ENCODE data around the gene LDLRAD1. TPM values are rescaled to one million over a fixed set of nuclear protein-coding genes. Genes with fewer than 3 reads are reported as not detected.
"Not testable (repeated sequence)": the region's sequence is repeated elsewhere in the genome, so short reads cannot be mapped to it uniquely, and the experiment has no call there.

LDLRAD1 gene
- total and polyA plus RNA-seq, 2 experiments from 2014 or later = not detected

- TF ChIP-seq ETS1 (IDR thresholded peaks at IDR 0.05) (no peak), POLR2AphosphoS5 (IDR thresholded peaks at IDR 0.05; ENCODE audit: low read depth) (no peak), CREB1 (CRISPR knock-in tag; IDR thresholded peaks at IDR 0.05; ENCODE audit: low read depth) (no peak), NANOG (IDR thresholded peaks at IDR 0.05; ENCODE audit: borderline replicate concordance) (no peak), JUNB (IDR thresholded peaks at IDR 0.05; ENCODE audit: unreplicated experiment) (no peak), EZH2phosphoT487 (IDR thresholded peaks at IDR 0.05; ENCODE audit: unreplicated experiment) (no peak)
Observed at GRCh38 chr1:54051933-54052430, 34.0 kb upstream of the LDLRAD1 start (continued).

GRCh38 chr1:54050435-54050834 is 32.4 kb upstream of the LDLRAD1 start:
- H3K9me3 Mint-ChIP-seq; H2AFZ ChIP-seq; DNase-seq (ENCODE audit: low spot score); H3K4me1 Mint-ChIP-seq; H3K4me3 ChIP-seq; H3K36me3 Mint-ChIP-seq (ENCODE audit: low read depth); H3K27ac Mint-ChIP-seq; H3K4me2 ChIP-seq; H3K27me3 Mint-ChIP-seq (ENCODE audit: insufficient read depth, low read depth, poor library complexity); ATAC-seq; H3K9me2 ChIP-seq (ENCODE audit: insufficient read depth); H3K4me3 Mint-ChIP-seq; H3K27ac ChIP-seq (ENCODE audit: low read depth); H3K36me3 ChIP-seq (ENCODE audit: insufficient read depth); H3F3A ChIP-seq (replicated peaks; ENCODE audit: low read depth); H3K27me3 ChIP-seq (ENCODE audit: insufficient read depth): not testable (repeated sequence)
- peaks cover 68% of the 10 kb centered on the region for H3K79me2 ChIP-seq (replicated peaks; ENCODE audit: insufficient read depth)
- H4K20me1 ChIP-seq (replicated peaks; ENCODE audit: insufficient read depth) = peaks cover 13% of the 10 kb centered on the region
- peaks cover 16% of the 10 kb centered on the region for H3K4me1 ChIP-seq (ENCODE audit: insufficient read depth)

- no peaks in the 10 kb centered on the region for H3F3A ChIP-seq (replicated peaks; ENCODE audit: low read depth)
- H3K9me2 ChIP-seq (ENCODE audit: insufficient read depth) = no peaks in the 10 kb centered on the region
- H3K36me3 ChIP-seq (ENCODE audit: insufficient read depth) = peaks cover 7% of the 10 kb centered on the region
- Mint-ChIP-seq H3K4me1 (no peaks in the 10 kb centered on the region), H3K27me3 (ENCODE audit: insufficient read depth, low read depth, poor library complexity) (no peaks in the 10 kb centered on the region), H3K27ac (no peak overlapping the region), H3K36me3 (ENCODE audit: low read depth) (peaks cover 7% of the 10 kb centered on the region; the same call in 2 of the 3 replicates), H3K4me3 (no peak overlapping the region), H3K9me3 (no peaks in the 10 kb centered on the region)
- H4K20me1 ChIP-seq (replicated peaks; ENCODE audit: insufficient read depth) = peaks cover 13% of the 10 kb centered on the region
- H3K4me2 ChIP-seq = no peak overlapping the region
- H3K4me1 ChIP-seq (ENCODE audit: insufficient read depth) = peaks cover 9% of the 10 kb centered on the region
- DNase-seq (ENCODE audit: low spot score) (no peak), ATAC-seq (no peak)
- no peak overlapping the region for H2AFZ ChIP-seq
- H3K27ac ChIP-seq (ENCODE audit: low read depth) = no peak overlapping the region
- no peak overlapping the region for H3K4me3 ChIP-seq
- H3K79me2 ChIP-seq (replicated peaks; ENCODE audit: insufficient read depth) = peaks cover 66% of the 10 kb centered on the region
- no peaks in the 10 kb centered on the region for H3K27me3 ChIP-seq (ENCODE audit: insufficient read depth)
- no peak for TF ChIP-seq REST (IDR thresholded peaks at IDR 0.05; ENCODE audit: unreplicated experiment)
- no peak for TF ChIP-seq ZNF114 (CRISPR knock-in tag; IDR thresholded peaks at IDR 0.05)
- TF ChIP-seq EZH2phosphoT487 (IDR thresholded peaks at IDR 0.05; ENCODE audit: unreplicated experiment) = no peak
- no peak for TF ChIP-seq JUNB (IDR thresholded peaks at IDR 0.05; ENCODE audit: unreplicated experiment)
- TF ChIP-seq NANOG (IDR thresholded peaks at IDR 0.05; ENCODE audit: borderline replicate concordance) = no peak
- no peak for TF ChIP-seq CTCF (conservative IDR thresholded peaks at IDR 0.05; ENCODE audit: low read depth in 2 of 2)
- no peak for TF ChIP-seq ZNF331 (CRISPR knock-in tag; IDR thresholded peaks at IDR 0.05; ENCODE audit: low read depth)
- TF ChIP-seq STAT1 (IDR thresholded peaks at IDR 0.05; ENCODE audit: unreplicated experiment) = no peak
Observed at GRCh38 chr1:54047384-54048305, 29.7 kb upstream of the LDLRAD1 start.
